Upper lobe of right lung (tissue), 1 donor: ENCODE results near the gene TACR1. TPM values are rescaled to one million over a fixed set of nuclear protein-coding genes. Genes with fewer than 3 reads are reported as not detected.

Experiments
- ATAC-seq: fragments of 200-7000 bp; cut with Tn5 transposase; one replicate; pipeline ENCODE4 v1.9.1; 2020; ENCODE audit warnings: mild to moderate bottlenecking, moderate library complexity
- DNase-seq: peaks from one replicate; pipeline ENCODE4 v3.0.0-alpha.2; 2020
- H3K27ac ChIP-seq: fragments of 200-600 bp; one replicate; pipeline ENCODE4 v1.8.0; 2022
- H3K27me3 ChIP-seq: fragments of 200-600 bp; one replicate; pipeline ENCODE4 v1.8.0; 2022; ENCODE audit warnings: mild to moderate bottlenecking
- H3K36me3 ChIP-seq: fragments of 200-600 bp; one replicate; pipeline ENCODE4 v1.8.0; 2022
- H3K4me1 ChIP-seq: fragments of 200-600 bp; one replicate; pipeline ENCODE4 v1.8.0; 2022
- H3K4me3 ChIP-seq: fragments of 200-600 bp; one replicate; pipeline ENCODE4 v1.8.0; 2022; ENCODE audit warnings: mild to moderate bottlenecking
- H3K9me3 ChIP-seq: fragments of 200-600 bp; one replicate; pipeline ENCODE4 v1.8.0; 2022
- intact Hi-C: fragments of 100-400 bp; cut with DNase I; formaldehyde crosslinking; loops from one replicate; pipeline ENCODE4 v1.11.0; 2022
- total RNA-seq: library from RNA; stranded (reverse); fragmentation: NEBNext Ultra II Directional; extraction: Animal tissue kit (Norgen Biotek cat#: 25700); gene quantifications from one replicate; pipeline ENCODE4 v1.2.1, GENCODE V29; 2021
- TF ChIP-seq, protein P1 (sequence below): fragments of 200-600 bp; IDR thresholded peaks from one replicate; pipeline ENCODE4 v1.8.0; 2022; ENCODE audit warnings: antibody characterized with exemption
- donor health status: DM: no; HTN: yes; CAD: no; lungs with severe emphysema.

The TACR1 gene
- total RNA-seq, 1 donor from 2014 or later, result 1.4 TPM

DNA sequence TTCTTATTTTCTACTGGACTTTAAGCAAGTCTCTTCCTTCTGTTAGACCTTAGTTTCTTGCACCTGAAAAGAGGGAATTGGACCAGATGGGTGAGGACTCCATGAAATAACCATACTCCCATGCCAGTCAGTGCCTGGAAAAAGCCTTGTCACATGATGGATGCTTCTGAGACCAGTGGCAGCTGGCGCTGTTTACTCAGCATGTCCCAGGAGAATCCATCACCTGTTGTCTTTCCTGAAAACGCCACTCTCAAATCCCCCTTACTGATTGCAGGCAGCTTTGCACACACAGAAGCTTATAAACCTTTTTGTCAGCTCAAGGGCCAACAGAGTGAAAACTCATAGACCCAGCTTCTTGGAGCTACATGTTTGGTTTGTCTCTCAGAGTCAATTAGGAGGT, 123.2 kb downstream of the TACR1 start:
- TF ChIP-seq, protein P1, sequence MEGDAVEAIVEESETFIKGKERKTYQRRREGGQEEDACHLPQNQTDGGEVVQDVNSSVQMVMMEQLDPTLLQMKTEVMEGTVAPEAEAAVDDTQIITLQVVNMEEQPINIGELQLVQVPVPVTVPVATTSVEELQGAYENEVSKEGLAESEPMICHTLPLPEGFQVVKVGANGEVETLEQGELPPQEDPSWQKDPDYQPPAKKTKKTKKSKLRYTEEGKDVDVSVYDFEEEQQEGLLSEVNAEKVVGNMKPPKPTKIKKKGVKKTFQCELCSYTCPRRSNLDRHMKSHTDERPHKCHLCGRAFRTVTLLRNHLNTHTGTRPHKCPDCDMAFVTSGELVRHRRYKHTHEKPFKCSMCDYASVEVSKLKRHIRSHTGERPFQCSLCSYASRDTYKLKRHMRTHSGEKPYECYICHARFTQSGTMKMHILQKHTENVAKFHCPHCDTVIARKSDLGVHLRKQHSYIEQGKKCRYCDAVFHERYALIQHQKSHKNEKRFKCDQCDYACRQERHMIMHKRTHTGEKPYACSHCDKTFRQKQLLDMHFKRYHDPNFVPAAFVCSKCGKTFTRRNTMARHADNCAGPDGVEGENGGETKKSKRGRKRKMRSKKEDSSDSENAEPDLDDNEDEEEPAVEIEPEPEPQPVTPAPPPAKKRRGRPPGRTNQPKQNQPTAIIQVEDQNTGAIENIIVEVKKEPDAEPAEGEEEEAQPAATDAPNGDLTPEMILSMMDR, result no peak
- ATAC-seq, result no peak
- Histone ChIP-seq H3K36me3 (no peaks in the 10 kb centered on the region), H3K4me1 (no peaks in the 10 kb centered on the region), H3K27me3 (no peaks in the 10 kb centered on the region), H3K9me3 (no peaks in the 10 kb centered on the region), H3K4me3 (no peak overlapping the region), H3K27ac (no peak overlapping the region)
- intact Hi-C loops, result no loop called here
- no peak for DNase-seq

DNA sequence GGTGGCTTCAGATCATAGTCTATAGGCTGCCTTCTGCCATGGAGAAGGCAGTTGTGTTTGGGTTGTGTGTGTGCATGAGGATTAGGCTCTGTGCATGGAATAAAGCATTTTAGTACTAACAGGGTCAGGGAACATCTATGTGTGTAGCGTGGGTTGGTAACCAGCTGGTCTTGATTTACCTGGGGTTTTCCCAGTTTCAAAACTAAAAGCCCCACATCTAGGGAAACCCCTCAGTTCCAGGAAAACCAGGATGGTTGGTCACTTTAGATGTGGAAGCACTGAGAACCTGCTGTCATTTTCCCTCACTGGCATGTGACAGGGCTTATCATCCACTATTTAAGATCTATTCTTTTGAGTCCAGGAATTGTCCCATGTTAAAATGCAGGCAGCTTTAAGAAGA, 124.6 kb downstream of the TACR1 start:
- TF ChIP-seq, protein P1, result no peak
- ATAC-seq, result no peak
- Histone ChIP-seq H3K27me3 (no peaks in the 10 kb centered on the region), H3K4me1 (no peaks in the 10 kb centered on the region), H3K36me3 (no peaks in the 10 kb centered on the region), H3K27ac (no peak overlapping the region), H3K9me3 (no peaks in the 10 kb centered on the region), H3K4me3 (no peak overlapping the region)
- no peak for DNase-seq
- intact Hi-C loops, result no loop called here

DNA sequence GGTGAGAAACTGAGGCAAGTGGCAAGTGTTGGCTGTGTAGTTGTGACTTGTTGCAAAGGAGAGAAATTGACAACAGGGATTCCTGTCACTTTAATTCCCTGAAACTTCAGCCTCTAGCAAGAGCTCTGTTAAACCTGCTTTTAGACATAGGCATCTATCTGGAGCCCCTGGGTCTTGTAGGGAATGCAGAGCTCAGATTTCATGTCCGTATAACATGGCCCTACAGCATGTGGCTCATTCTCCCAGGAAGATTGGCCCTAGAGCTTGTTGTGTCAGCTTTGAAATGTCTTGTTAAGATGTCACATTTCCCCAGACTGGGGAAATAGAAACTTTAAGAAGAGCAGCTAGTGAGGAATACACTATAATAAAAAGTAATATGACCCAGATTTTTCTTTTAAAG, 125.1 kb downstream of the TACR1 start:
- TF ChIP-seq, protein P1, result no peak

DNA sequence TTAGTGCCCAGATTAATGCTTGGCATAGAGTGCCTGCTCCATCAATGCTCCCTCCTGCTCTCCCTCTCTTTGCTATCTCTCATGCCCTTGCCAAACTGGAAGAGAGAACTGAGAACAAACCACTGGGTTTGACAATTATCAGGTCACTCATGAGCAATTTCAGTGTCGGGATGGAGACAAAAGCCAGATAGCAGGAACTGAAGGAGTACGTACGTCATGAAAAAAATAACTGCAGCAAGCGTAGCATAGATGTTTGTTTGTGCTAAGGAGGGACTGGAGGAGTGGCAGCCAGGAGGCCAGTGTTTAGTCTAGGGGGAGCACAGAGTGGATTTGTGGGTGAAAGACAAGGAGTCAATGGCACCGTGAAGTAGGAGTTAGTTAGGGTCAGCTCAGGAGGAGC, 127.6 kb downstream of the TACR1 start:
- H3K27ac ChIP-seq, result no peak overlapping the region
- DNase-seq (no peak), ATAC-seq (no peak)
- no peaks in the 10 kb centered on the region for H3K27me3 ChIP-seq
- no peaks in the 10 kb centered on the region for H3K4me1 ChIP-seq
- H3K36me3 ChIP-seq, result no peaks in the 10 kb centered on the region
- no peaks in the 10 kb centered on the region for H3K9me3 ChIP-seq
- intact Hi-C loops, result no loop called here
- no peak overlapping the region for H3K4me3 ChIP-seq
- TF ChIP-seq, protein P1, result no peak

More for the DNA sequence above, 125.1 kb downstream of the TACR1 start:
- Histone ChIP-seq H3K9me3 (no peaks in the 10 kb centered on the region), H3K36me3 (no peaks in the 10 kb centered on the region), H3K4me1 (no peaks in the 10 kb centered on the region), H3K27me3 (no peaks in the 10 kb centered on the region), H3K27ac (no peak overlapping the region), H3K4me3 (no peak overlapping the region)
- DNase-seq (no peak), ATAC-seq (no peak)
- intact Hi-C loops, result no loop called here

DNA sequence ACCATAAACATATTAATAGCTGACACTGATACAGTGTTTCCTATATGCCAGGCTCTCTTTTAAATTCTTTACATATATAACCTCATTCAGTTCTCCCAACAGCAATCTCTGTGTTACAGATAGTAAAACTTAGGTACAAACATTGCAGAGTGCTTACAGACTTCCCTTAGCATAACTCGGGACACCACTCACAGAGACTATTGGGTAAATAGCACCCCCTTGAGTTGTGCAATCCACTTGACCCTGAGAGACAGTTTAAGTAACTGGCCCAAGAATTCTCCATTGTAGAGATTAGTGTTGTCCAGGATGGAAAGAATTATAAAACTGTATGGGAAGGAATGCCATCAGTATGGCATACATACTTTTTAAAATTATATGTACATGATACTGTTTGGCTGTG, 130.8 kb downstream of the TACR1 start:
- Histone ChIP-seq H3K27me3 (no peaks in the 10 kb centered on the region), H3K27ac (no peak overlapping the region), H3K4me1 (no peaks in the 10 kb centered on the region), H3K4me3 (no peak overlapping the region), H3K36me3 (no peaks in the 10 kb centered on the region), H3K9me3 (no peaks in the 10 kb centered on the region)
- TF ChIP-seq, protein P1, result no peak
- ATAC-seq (peak; percentile 43), DNase-seq (no peak)
- intact Hi-C loops, result no loop called here

DNA sequence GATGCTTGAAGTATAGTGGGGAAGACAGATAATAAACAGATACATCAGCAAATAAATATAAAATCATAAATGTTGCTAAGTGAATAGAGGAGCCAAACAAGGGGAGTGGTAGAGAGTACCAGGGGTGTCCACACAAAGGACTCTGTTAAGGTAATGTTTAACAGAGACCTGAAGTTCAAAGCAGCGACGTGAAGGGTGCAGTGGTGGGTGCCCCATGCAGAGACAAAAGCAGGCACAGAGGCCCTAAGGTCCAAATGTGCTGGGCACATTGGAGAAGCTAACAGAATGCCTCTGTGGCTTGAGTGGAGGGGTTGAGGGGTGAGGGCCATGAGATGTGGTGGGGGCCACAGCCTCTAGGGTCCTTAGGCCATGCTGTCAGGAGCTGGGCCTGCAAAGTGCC, 131.8 kb downstream of the TACR1 start:
- intact Hi-C loops, result no loop called here

More for the DNA sequence above, 131.8 kb downstream of the TACR1 start:
- H3K27me3 ChIP-seq, result no peaks in the 10 kb centered on the region
- TF ChIP-seq, protein P1, result no peak
- no peaks in the 10 kb centered on the region for H3K36me3 ChIP-seq
- no peaks in the 10 kb centered on the region for H3K4me1 ChIP-seq
- DNase-seq (no peak), ATAC-seq (no peak)
- no peak overlapping the region for H3K27ac ChIP-seq
- H3K4me3 ChIP-seq, result no peak overlapping the region
- no peaks in the 10 kb centered on the region for H3K9me3 ChIP-seq
